ENCODE measurements around the gene ABCB11. TPM values are rescaled to one million over a fixed set of nuclear protein-coding genes. Genes with fewer than 3 reads are reported as not detected.

The ABCB11 gene
- total RNA-seq, 1 donor, result not detected

DNA sequence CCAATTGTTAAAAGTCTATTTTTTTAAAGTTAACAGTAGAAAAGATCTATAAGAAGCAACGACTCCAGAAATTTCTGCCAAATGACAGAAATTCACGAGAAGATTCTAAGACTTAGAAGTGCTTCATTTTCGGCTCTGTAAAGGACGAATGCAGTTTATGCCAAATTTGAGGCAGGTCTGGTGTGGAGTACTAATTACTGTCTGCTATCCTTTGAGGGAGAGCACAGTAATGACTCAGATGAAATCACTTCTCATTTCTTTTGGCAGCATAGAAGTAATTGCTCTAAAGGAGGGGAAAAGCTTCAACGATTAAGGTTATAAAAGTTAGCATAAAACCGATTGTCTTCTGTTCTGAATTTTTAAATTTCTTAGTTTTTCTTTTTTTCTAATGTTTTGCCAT, 118.7 kb downstream of the ABCB11 start:
- Histone ChIP-seq H3K79me2 (ENCODE audit: insufficient read depth, low read length) (no peaks in the 10 kb centered on the region), H3K27me3 (ENCODE audit: insufficient read depth, low read length) (peaks cover 55% of the 10 kb centered on the region), H2AFZ (ENCODE audit: low read length) (no peak overlapping the region), H4K20me1 (ENCODE audit: insufficient read depth, low read length) (no peaks in the 10 kb centered on the region), H3K4me2 (ENCODE audit: insufficient read depth, low read length) (peak overlapping the region; percentile 87), H3K9me3 (ENCODE audit: low read depth, low read length) (no peaks in the 10 kb centered on the region), H3K27ac (ENCODE audit: low read depth, low read length) (no peak overlapping the region), H3K4me1 (ENCODE audit: insufficient read depth, low read length) (no peaks in the 10 kb centered on the region), H3K4me3 (ENCODE audit: insufficient read depth, low read length) (peak overlapping the region; percentile 60), H3K36me3 (ENCODE audit: insufficient read depth, low read length) (no peaks in the 10 kb centered on the region)
- DNase-seq (ENCODE audit: insufficient read length, low spot score, missing footprints), result peak; percentile 72
- TF ChIP-seq, protein P1, sequence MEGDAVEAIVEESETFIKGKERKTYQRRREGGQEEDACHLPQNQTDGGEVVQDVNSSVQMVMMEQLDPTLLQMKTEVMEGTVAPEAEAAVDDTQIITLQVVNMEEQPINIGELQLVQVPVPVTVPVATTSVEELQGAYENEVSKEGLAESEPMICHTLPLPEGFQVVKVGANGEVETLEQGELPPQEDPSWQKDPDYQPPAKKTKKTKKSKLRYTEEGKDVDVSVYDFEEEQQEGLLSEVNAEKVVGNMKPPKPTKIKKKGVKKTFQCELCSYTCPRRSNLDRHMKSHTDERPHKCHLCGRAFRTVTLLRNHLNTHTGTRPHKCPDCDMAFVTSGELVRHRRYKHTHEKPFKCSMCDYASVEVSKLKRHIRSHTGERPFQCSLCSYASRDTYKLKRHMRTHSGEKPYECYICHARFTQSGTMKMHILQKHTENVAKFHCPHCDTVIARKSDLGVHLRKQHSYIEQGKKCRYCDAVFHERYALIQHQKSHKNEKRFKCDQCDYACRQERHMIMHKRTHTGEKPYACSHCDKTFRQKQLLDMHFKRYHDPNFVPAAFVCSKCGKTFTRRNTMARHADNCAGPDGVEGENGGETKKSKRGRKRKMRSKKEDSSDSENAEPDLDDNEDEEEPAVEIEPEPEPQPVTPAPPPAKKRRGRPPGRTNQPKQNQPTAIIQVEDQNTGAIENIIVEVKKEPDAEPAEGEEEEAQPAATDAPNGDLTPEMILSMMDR (IDR thresholded peaks at IDR 0.05; ENCODE audit: extremely low read depth, low read depth, low read length), result no peak

DNA sequence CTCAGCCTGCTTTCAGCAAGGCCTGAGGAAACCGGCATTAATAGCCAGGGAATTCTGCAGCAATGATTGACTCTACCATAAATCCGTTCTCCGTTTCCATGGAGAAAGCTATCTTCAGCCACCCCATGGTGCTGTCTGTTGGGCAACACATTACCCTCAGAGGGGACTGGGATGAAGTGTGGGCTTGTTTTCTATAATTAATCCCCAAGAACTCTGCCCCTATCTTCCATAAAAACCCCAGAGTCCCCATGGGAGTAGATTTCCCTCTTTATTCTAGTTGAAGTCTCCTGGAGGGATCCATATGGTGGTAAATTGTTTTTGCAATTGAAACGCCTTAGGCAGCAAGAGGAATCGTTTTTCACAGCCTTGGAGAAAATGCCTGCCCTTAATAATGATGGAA, 120.8 kb downstream of the ABCB11 start:
- no peaks in the 10 kb centered on the region for H4K20me1 ChIP-seq (ENCODE audit: insufficient read depth, low read length)

DNA sequence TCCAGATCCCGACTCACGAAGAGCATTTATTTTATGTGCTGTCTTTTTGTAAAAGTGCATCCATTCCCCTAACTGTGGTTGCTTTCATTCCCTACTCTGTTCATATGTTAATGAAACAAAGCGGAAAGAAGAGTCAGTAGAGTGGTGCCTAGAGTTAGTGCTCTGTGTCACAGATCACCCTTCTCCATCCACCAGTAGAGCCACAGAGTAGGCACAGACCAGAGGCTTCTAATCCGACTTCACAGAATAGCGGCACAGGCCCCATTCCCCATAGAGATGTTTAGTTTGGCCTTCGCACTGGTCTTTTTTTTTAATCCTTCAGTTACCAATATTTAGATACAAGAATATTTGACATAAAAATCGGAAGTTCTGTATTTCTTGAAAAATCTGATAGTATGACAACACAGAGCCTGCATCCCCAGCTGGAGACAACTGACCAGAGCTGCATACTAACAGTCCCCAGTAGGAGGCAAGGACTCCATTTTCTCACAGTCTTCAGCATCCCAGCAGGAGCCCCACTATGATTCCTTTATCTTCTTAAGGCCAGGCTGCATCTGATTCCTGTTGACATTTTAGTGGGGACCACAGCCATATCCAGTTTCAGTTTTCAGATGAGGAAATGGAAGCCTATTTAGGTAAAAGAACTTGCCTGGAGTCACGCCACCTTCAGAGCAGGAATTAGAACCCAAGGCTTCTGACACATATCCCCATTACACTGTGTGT, 123.0 kb downstream of the ABCB11 start:
- H3K4me1 ChIP-seq (ENCODE audit: insufficient read depth, low read length), result no peaks in the 10 kb centered on the region
- no peak overlapping the region for H3K4me3 ChIP-seq (ENCODE audit: insufficient read depth, low read length)
- TF ChIP-seq, protein P1 (IDR thresholded peaks at IDR 0.05; ENCODE audit: extremely low read depth, low read depth, low read length), result no peak
- peaks cover 78% of the 10 kb centered on the region for H3K27me3 ChIP-seq (ENCODE audit: insufficient read depth, low read length)
- no peak overlapping the region for H2AFZ ChIP-seq (ENCODE audit: low read length)
- H3K9me3 ChIP-seq (ENCODE audit: low read depth, low read length), result no peaks in the 10 kb centered on the region
- no peaks in the 10 kb centered on the region for H3K36me3 ChIP-seq (ENCODE audit: insufficient read depth, low read length)
- H3K27ac ChIP-seq (ENCODE audit: low read depth, low read length), result no peak overlapping the region
- H3K4me2 ChIP-seq (ENCODE audit: insufficient read depth, low read length), result no peak overlapping the region
- no peaks in the 10 kb centered on the region for H4K20me1 ChIP-seq (ENCODE audit: insufficient read depth, low read length)
- H3K79me2 ChIP-seq (ENCODE audit: insufficient read depth, low read length), result no peaks in the 10 kb centered on the region
- no peak for DNase-seq (ENCODE audit: insufficient read length, low spot score, missing footprints)

More for the DNA sequence above, 120.8 kb downstream of the ABCB11 start:
- no peak overlapping the region for H3K4me3 ChIP-seq (ENCODE audit: insufficient read depth, low read length)
- TF ChIP-seq, protein P1 (IDR thresholded peaks at IDR 0.05; ENCODE audit: extremely low read depth, low read depth, low read length), result no peak
- H2AFZ ChIP-seq (ENCODE audit: low read length), result no peak overlapping the region
- peaks cover 62% of the 10 kb centered on the region for H3K27me3 ChIP-seq (ENCODE audit: insufficient read depth, low read length)
- H3K9me3 ChIP-seq (ENCODE audit: low read depth, low read length), result no peaks in the 10 kb centered on the region
- DNase-seq (ENCODE audit: insufficient read length, low spot score, missing footprints), result no peak
- no peak overlapping the region for H3K27ac ChIP-seq (ENCODE audit: low read depth, low read length)
- no peak overlapping the region for H3K4me2 ChIP-seq (ENCODE audit: insufficient read depth, low read length)
- no peaks in the 10 kb centered on the region for H3K36me3 ChIP-seq (ENCODE audit: insufficient read depth, low read length)
- H3K4me1 ChIP-seq (ENCODE audit: insufficient read depth, low read length), result no peaks in the 10 kb centered on the region
- H3K79me2 ChIP-seq (ENCODE audit: insufficient read depth, low read length), result no peaks in the 10 kb centered on the region

DNA sequence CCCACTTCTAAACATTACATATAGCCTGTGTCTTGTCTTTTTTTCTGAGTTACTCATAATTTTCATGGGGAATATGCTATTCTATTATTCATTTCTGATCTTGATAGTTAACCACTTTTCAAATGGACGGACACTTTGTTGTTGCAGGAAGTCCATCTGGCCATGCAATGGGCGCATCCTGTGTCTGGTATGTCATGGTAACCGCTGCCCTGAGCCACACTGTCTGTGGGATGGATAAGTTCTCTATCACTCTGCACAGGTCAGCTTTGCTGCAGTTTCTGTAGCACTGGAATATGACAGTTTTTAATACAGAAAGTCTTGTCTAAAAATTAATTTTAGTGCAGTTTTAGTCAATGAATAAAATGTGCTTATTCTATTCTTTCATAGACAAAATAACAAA, 126.8 kb downstream of the ABCB11 start:
- no peaks in the 10 kb centered on the region for H3K36me3 ChIP-seq (ENCODE audit: insufficient read depth, low read length)
- H3K4me2 ChIP-seq (ENCODE audit: insufficient read depth, low read length), result no peak overlapping the region
- H3K9me3 ChIP-seq (ENCODE audit: low read depth, low read length), result no peaks in the 10 kb centered on the region
- TF ChIP-seq, protein P1 (IDR thresholded peaks at IDR 0.05; ENCODE audit: extremely low read depth, low read depth, low read length), result no peak
- no peak for DNase-seq (ENCODE audit: insufficient read length, low spot score, missing footprints)
- H3K79me2 ChIP-seq (ENCODE audit: insufficient read depth, low read length), result no peaks in the 10 kb centered on the region
- H3K4me1 ChIP-seq (ENCODE audit: insufficient read depth, low read length), result no peaks in the 10 kb centered on the region
- no peaks in the 10 kb centered on the region for H4K20me1 ChIP-seq (ENCODE audit: insufficient read depth, low read length)
- no peak overlapping the region for H2AFZ ChIP-seq (ENCODE audit: low read length)
- no peak overlapping the region for H3K4me3 ChIP-seq (ENCODE audit: insufficient read depth, low read length)
- H3K27me3 ChIP-seq (ENCODE audit: insufficient read depth, low read length), result peaks cover 67% of the 10 kb centered on the region
- no peak overlapping the region for H3K27ac ChIP-seq (ENCODE audit: low read depth, low read length)
